Measurements from ENCODE around the gene DPP10.

DNA sequence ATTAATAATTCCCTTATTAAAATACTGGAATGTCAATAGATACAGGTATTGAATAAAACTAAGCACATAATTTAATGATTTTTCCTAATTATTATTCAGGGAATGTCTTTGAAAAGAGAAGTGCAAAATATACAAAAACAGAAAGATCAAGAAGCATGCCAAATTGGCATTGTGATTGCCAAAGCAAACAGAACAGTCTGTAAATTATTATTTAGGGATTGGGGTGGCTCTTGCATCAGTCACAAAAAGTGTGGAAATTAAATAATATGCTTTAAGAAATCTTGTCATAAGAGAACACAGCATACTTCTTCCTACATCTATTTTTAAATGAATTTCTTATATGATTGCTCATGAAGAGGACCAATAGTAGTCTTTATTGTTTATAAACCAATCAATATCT lies 1211.9 kb downstream of the DPP10 start:
- TF ChIP-seq, protein P1, sequence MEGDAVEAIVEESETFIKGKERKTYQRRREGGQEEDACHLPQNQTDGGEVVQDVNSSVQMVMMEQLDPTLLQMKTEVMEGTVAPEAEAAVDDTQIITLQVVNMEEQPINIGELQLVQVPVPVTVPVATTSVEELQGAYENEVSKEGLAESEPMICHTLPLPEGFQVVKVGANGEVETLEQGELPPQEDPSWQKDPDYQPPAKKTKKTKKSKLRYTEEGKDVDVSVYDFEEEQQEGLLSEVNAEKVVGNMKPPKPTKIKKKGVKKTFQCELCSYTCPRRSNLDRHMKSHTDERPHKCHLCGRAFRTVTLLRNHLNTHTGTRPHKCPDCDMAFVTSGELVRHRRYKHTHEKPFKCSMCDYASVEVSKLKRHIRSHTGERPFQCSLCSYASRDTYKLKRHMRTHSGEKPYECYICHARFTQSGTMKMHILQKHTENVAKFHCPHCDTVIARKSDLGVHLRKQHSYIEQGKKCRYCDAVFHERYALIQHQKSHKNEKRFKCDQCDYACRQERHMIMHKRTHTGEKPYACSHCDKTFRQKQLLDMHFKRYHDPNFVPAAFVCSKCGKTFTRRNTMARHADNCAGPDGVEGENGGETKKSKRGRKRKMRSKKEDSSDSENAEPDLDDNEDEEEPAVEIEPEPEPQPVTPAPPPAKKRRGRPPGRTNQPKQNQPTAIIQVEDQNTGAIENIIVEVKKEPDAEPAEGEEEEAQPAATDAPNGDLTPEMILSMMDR (IDR thresholded peaks at IDR 0.05; ENCODE audit: low read depth, low read length, missing input control), result no peak
- TF ChIP-seq GABPA (IDR thresholded peaks at IDR 0.05 in 1 of 2, conservative IDR thresholded peaks at IDR 0.05 in 1 of 2) (no peak), SP1 (IDR thresholded peaks at IDR 0.05) (no peak), EGR1 (IDR thresholded peaks at IDR 0.05; ENCODE audit: low read depth in 2 of 2) (no peak), RAD21 (IDR thresholded peaks at IDR 0.05) (no peak), TAF1 (conservative IDR thresholded peaks at IDR 0.05) (no peak), YY1 (IDR thresholded peaks at IDR 0.05) (no peak), JUND (IDR thresholded peaks at IDR 0.05) (no peak)
- TF ChIP-seq, protein P2, sequence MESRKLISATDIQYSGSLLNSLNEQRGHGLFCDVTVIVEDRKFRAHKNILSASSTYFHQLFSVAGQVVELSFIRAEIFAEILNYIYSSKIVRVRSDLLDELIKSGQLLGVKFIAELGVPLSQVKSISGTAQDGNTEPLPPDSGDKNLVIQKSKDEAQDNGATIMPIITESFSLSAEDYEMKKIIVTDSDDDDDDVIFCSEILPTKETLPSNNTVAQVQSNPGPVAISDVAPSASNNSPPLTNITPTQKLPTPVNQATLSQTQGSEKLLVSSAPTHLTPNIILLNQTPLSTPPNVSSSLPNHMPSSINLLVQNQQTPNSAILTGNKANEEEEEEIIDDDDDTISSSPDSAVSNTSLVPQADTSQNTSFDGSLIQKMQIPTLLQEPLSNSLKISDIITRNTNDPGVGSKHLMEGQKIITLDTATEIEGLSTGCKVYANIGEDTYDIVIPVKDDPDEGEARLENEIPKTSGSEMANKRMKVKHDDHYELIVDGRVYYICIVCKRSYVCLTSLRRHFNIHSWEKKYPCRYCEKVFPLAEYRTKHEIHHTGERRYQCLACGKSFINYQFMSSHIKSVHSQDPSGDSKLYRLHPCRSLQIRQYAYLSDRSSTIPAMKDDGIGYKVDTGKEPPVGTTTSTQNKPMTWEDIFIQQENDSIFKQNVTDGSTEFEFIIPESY (IDR thresholded peaks at IDR 0.05), result no peak
- TF ChIP-seq, protein P3, sequence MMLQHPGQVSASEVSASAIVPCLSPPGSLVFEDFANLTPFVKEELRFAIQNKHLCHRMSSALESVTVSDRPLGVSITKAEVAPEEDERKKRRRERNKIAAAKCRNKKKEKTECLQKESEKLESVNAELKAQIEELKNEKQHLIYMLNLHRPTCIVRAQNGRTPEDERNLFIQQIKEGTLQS (IDR thresholded peaks at IDR 0.05), result no peak

All from liver (tissue), 3 donors.